ENCODE results near the gene RNF169. TPM values are rescaled to one million over a fixed set of nuclear protein-coding genes. Genes with fewer than 3 reads are reported as not detected.

Gene RNF169, protein sequence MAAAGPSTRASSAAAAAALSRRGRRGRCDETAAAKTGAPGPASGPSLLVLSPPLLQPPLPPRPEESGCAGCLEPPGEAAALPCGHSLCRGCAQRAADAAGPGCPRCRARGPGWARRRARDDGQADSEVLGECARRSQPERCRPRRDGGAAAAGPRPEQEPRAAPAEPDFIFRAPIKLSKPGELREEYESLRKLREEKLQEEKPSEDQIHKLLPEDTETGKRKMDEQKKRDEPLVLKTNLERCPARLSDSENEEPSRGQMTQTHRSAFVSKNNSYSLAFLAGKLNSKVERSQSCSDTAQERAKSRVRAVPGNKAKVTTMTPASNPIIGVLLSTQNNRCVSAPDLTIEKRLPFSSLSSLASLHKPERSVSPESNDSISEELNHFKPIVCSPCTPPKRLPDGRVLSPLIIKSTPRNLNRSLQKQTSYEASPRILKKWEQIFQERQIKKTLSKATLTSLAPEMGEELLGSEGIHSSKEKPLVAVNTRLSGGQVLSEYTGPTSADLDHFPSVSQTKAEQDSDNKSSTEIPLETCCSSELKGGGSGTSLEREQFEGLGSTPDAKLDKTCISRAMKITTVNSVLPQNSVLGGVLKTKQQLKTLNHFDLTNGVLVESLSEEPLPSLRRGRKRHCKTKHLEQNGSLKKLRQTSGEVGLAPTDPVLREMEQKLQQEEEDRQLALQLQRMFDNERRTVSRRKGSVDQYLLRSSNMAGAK
- total RNA-seq = 19.5 and 29.1 TPM in 2 replicates

DNA sequence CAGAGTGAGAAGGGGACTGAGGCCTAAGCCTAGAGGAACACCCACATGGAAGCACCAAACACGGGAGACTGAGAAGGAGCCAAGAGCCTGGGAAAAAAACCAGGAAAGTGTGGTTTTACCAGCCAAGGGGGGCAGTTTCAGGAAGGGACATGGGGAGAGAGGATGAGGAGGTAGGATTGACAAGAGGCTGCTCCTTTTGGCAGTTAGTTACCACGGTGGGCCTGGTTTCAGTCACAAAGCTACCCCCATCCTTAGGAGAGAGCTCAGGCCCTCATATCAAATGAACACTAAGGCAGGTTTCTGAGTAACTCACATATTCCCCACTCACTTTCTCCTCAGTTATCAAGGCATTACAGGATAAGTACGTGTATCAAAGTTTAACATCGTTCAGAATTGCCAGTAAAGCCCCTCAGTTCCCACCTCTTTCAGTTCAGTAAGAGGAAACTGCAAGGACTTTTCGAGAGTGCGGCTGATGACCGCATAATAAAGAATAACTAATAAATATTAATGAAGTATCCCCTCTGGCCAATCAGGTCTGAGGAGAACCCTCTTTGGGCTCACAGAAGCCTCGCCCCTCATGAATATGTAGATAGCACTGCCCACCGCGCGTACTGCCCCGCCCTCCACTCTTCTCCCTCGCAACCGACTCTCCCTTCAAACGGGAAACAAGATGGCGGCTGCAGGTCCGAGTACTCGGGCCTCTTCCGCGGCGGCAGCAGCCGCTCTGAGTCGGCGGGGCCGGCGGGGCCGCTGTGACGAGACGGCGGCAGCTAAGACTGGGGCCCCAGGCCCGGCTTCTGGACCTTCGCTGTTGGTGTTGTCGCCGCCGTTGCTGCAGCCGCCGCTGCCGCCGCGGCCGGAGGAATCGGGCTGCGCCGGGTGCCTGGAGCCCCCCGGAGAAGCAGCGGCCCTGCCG, at the start of gene RNF169:
Gene RNF169 (plus strand): TSS at position 639 of the 916 bp plus-strand sequence. CDS start 32 bp downstream, at position 671.

DNA sequence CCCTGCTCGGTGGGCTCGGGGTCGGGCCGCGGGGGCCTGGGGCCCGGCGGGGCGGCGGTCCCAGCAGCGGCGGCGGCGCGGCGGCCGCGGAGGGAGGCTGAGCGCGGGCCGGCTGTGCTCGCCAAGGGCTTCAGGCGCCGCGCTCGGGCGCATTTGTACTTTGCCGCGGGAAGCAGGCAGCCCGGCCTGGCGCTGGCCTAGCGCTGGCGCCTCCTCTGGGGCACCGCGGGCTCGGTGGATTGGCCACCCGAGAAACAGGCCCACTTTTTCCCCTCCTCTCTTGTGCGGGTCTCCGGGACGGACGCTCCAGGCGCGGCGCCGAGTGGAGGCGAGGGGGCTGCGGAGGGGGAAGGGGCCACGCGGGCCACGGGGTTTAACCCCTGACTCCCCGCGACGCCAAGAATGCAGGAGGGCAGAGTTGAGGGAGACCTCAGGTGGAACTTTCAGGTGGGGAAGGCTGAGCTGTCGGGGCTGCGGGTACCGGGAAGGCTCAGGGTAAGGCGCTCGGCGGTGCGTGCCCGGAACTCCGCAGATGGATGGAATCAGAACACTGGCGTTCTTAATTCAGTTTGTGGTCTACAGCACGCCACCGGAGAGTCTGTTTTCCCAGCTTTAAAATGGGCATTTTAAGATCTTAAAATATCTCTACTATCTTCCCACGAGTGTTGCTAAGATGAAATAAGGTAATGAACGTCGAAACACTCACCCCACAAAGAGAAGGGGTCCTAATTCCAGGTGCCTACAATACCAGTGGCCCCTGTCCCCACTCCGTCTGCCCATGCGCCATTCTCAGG, 17.2 kb upstream of the RNF169 start, which contains the start of gene CHRDL2:
Gene CHRDL2 (minus strand): TSS at position 126 of the 794 bp plus-strand sequence. CDS start 538 bp downstream, outside the sequence.

Small RNAs within 50 kb of the gene (small RNA-seq; reads per million reads assigned to genes)
- gene MIR4696 = not detected
- not detected for gene RN7SL239P

Other genes with a start within 250 kb of the RNF169 start
- 16.5 and 25.8 TPM in 2 replicates for gene POLD3, start 156.3 kb upstream of the RNF169 start, total RNA-seq
- gene CHRDL2, start 17.4 kb upstream of the RNF169 start, total RNA-seq = not detected in 2 replicates
- gene XRRA1, start 200.2 kb downstream of the RNF169 start, total RNA-seq = 7.0 and 23.3 TPM in 2 replicates
- 31.6 and 38.9 TPM in 2 replicates for gene SPCS2, start 200.4 kb downstream of the RNF169 start, total RNA-seq
- 5.9 and 8.8 TPM in 2 replicates for gene NEU3, start 240.1 kb downstream of the RNF169 start, total RNA-seq